Neural cell (in vitro differentiated cells): ENCODE measurements around the gene AQP12A.

Experiments used
- CTCF ChIP-seq: fragments of 450-650 bp; IDR thresholded peaks from 2 replicates; pipeline ENCODE4 v1.5.1; 2014; ENCODE audit warnings: antibody characterized with exemption, mild to moderate bottlenecking, moderate library complexity; ENCODE audit not compliant: poor library complexity, severe bottlenecking
- EZH2 ChIP-seq: fragments of 200-600, 300-800 bp; shearing (Covaris generic), sonication (generic); IDR thresholded peaks from 2 replicates; pipeline ENCODE4 v1.6.1; 2014; ENCODE audit warnings: antibody characterized with exemption, low read length, borderline replicate concordance, mild to moderate bottlenecking; ENCODE audit not compliant: insufficient read depth, poor library complexity, severe bottlenecking
- POLR2AphosphoS5 ChIP-seq: IDR thresholded peaks from 2 replicates; pipeline ENCODE4 v1.6.1; 2012
- RAD21 ChIP-seq: fragments of 450-650 bp; conservative IDR thresholded peaks from 2 replicates; pipeline ENCODE4 v1.6.1; 2014; ENCODE audit warnings: antibody characterized with exemption, mild to moderate bottlenecking, moderate library complexity
- REST ChIP-seq: IDR thresholded peaks from 2 replicates; pipeline ENCODE4 v1.6.1; 2012; ENCODE audit warnings: borderline replicate concordance
- TAF1 ChIP-seq: IDR thresholded peaks from 2 replicates; pipeline ENCODE4 v1.6.1; 2012; ENCODE audit warnings: low read depth

GRCh38 chr2:240642806-240643092, 48.9 kb upstream of the AQP12A start:
- TF ChIP-seq CTCF (no peak), RAD21 (no peak), REST (no peak), POLR2AphosphoS5 (no peak), TAF1 (no peak), EZH2 (no peak)
